SK-N-SH (cell line): ENCODE measurements around the gene TXNDC2.

ENCODE experiments used
- CTCF ChIP-seq: fragments of 200-600 bp; sonication (generic); IDR thresholded peaks from 2 replicates; pipeline ENCODE4 v1.6.1; 2017; ENCODE audit warnings: antibody characterized with exemption, mild to moderate bottlenecking, moderate library complexity
- EP300 ChIP-seq, 2 experiments: IDR thresholded peaks; 2 replicates each; pipeline versions ENCODE4 v1.4.0 to v1.6.1; 2012; ENCODE audit warnings: borderline replicate concordance in 1 of 2, low read depth in 1 of 2, low read length in 1 of 2
- EZH2phosphoT487 ChIP-seq: fragments of 200-600 bp; sonication (generic); IDR thresholded peaks from 2 replicates; pipeline ENCODE4 v1.6.1; 2017; ENCODE audit warnings: low read depth, mixed run types, mild to moderate bottlenecking, antibody characterized with exemption, moderate library complexity, borderline replicate concordance
- POLR2AphosphoS5 ChIP-seq: IDR thresholded peaks from 2 replicates; pipeline ENCODE4 v1.6.1; 2012; ENCODE audit warnings: low read depth, low read length
- RCOR1 ChIP-seq: fragments of 150-350 bp; IDR thresholded peaks from 2 replicates; pipeline ENCODE4 v1.6.1; 2017; ENCODE audit warnings: antibody characterized with exemption, low read length
- REST ChIP-seq: IDR thresholded peaks from 2 replicates; pipeline ENCODE4 v1.6.1; 2012; ENCODE audit warnings: mild to moderate bottlenecking, low read depth, low read length, moderate library complexity
- SMC3 ChIP-seq: IDR thresholded peaks from 2 replicates; pipeline ENCODE4 v1.6.1; 2012; ENCODE audit warnings: low read depth, low read length, improper control_type of control experiment
- YY1 ChIP-seq: IDR thresholded peaks from 2 replicates; pipeline ENCODE4 v1.4.0; 2012; ENCODE audit warnings: low read depth, mild to moderate bottlenecking
- ZBTB33 ChIP-seq: IDR thresholded peaks from 2 replicates; pipeline ENCODE4 v1.4.0; 2012; ENCODE audit warnings: low read depth, borderline replicate concordance
- TF ChIP-seq, protein P1 (sequence below): fragments of 150-350 bp; IDR thresholded peaks from 2 replicates; pipeline ENCODE4 v1.6.1; 2017; ENCODE audit warnings: antibody characterized with exemption, low read length, low read depth, borderline replicate concordance

- TF ChIP-seq POLR2AphosphoS5 (no peak), CTCF (no peak), ZBTB33 (no peak), SMC3 (no peak), REST (no peak), EP300 (IDR thresholded peaks at IDR 0.05; ENCODE audit: borderline replicate concordance in 1 of 2, low read depth in 1 of 2, low read length in 1 of 2) (no peak), EZH2phosphoT487 (no peak), RCOR1 (no peak), YY1 (no peak)
- TF ChIP-seq, protein P1, sequence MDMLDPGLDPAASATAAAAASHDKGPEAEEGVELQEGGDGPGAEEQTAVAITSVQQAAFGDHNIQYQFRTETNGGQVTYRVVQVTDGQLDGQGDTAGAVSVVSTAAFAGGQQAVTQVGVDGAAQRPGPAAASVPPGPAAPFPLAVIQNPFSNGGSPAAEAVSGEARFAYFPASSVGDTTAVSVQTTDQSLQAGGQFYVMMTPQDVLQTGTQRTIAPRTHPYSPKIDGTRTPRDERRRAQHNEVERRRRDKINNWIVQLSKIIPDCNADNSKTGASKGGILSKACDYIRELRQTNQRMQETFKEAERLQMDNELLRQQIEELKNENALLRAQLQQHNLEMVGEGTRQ, result no peak
Measured at GRCh38 chr18:9848170-9848879, 37.4 kb upstream of the TXNDC2 start.
